ENCODE data around the gene FAM111A. TPM values are rescaled to one million over a fixed set of nuclear protein-coding genes. Genes with fewer than 3 reads are reported as not detected.
"Not testable (repeated sequence)": the region's sequence is repeated elsewhere in the genome, so short reads cannot be mapped to it uniquely, and the experiment has no call there.

Gene FAM111A
- total RNA-seq (2012; rRNA removed) = 26.2 and 34.0 TPM in 2 replicates

- Histone ChIP-seq H3K4me3 (ENCODE audit: low read length) (peak within 1 kb of the TSS; percentile 96), H3K4me2 (ENCODE audit: low read length) (peak within 1 kb of the TSS; percentile 93), H3K4me1 (ENCODE audit: control insufficient read depth, insufficient read depth, low read length) (peaks cover 25% of the 10 kb centered on the region), H3K9ac (ENCODE audit: low read depth, low read length) (peak within 1 kb of the TSS; percentile 96), H3K9me3 (replicated peaks; ENCODE audit: low read length) (no peaks in the 10 kb centered on the region), H3K36me3 (ENCODE audit: insufficient read depth, low read length) (peaks cover 10% of the 10 kb centered on the region), H3K27me3 (ENCODE audit: control insufficient read depth, insufficient read depth, low read length) (no peaks in the 10 kb centered on the region)
Observed at GRCh38 chr11:59142530-59143507, at the start of gene FAM111A. Gene FAM111A (plus strand): TSS chr11:59142856. CDS start chr11:59148873, 6,017 bp downstream.

- H3K4me2 ChIP-seq (ENCODE audit: low read length); H3K9ac ChIP-seq (ENCODE audit: low read depth, low read length); H3K4me3 ChIP-seq (ENCODE audit: low read length); H3K9me3 ChIP-seq (replicated peaks; ENCODE audit: low read length); H3K4me1 ChIP-seq (ENCODE audit: control insufficient read depth, insufficient read depth, low read length); H3K36me3 ChIP-seq (ENCODE audit: insufficient read depth, low read length): not testable (repeated sequence)
- peaks cover 22% of the 10 kb centered on the region for H3K27me3 ChIP-seq (ENCODE audit: control insufficient read depth, insufficient read depth, low read length)
Observed at GRCh38 chr11:59093576-59093975, 49.1 kb upstream of the FAM111A start.

GRCh38 chr11:59095225-59095624, 47.4 kb upstream of the FAM111A start:
- H3K4me1 ChIP-seq (ENCODE audit: control insufficient read depth, insufficient read depth, low read length); H3K4me2 ChIP-seq (ENCODE audit: low read length); H3K9ac ChIP-seq (ENCODE audit: low read depth, low read length); H3K36me3 ChIP-seq (ENCODE audit: insufficient read depth, low read length); H3K9me3 ChIP-seq (replicated peaks; ENCODE audit: low read length); H3K4me3 ChIP-seq (ENCODE audit: low read length): not testable (repeated sequence)
- H3K27me3 ChIP-seq (ENCODE audit: control insufficient read depth, insufficient read depth, low read length) = peaks cover 16% of the 10 kb centered on the region

GRCh38 chr11:59095972-59096575, 46.6 kb upstream of the FAM111A start:
- not testable (repeated sequence) for H3K4me2 ChIP-seq (ENCODE audit: low read length); H3K36me3 ChIP-seq (ENCODE audit: insufficient read depth, low read length); H3K4me1 ChIP-seq (ENCODE audit: control insufficient read depth, insufficient read depth, low read length); H3K9ac ChIP-seq (ENCODE audit: low read depth, low read length); H3K9me3 ChIP-seq (replicated peaks; ENCODE audit: low read length); H3K4me3 ChIP-seq (ENCODE audit: low read length)
- H3K27me3 ChIP-seq (ENCODE audit: control insufficient read depth, insufficient read depth, low read length) = peaks cover 16% of the 10 kb centered on the region

- no peaks in the 10 kb centered on the region for H3K36me3 ChIP-seq (ENCODE audit: insufficient read depth, low read length)
- H3K9ac ChIP-seq (ENCODE audit: low read depth, low read length) = no peak overlapping the region
- H3K4me3 ChIP-seq (ENCODE audit: low read length) = no peak overlapping the region
- peaks cover under 1% of the 10 kb centered on the region for H3K4me1 ChIP-seq (ENCODE audit: control insufficient read depth, insufficient read depth, low read length)
- H3K4me2 ChIP-seq (ENCODE audit: low read length) = no peak overlapping the region
- peaks cover 23% of the 10 kb centered on the region for H3K27me3 ChIP-seq (ENCODE audit: control insufficient read depth, insufficient read depth, low read length)
- no peaks in the 10 kb centered on the region for H3K9me3 ChIP-seq (replicated peaks; ENCODE audit: low read length)
Observed at GRCh38 chr11:59097113-59097708, 45.4 kb upstream of the FAM111A start.

GRCh38 chr11:59097938-59098337, 44.7 kb upstream of the FAM111A start:
- not testable (repeated sequence) for H3K4me2 ChIP-seq (ENCODE audit: low read length); H3K9me3 ChIP-seq (replicated peaks; ENCODE audit: low read length); H3K9ac ChIP-seq (ENCODE audit: low read depth, low read length); H3K4me1 ChIP-seq (ENCODE audit: control insufficient read depth, insufficient read depth, low read length); H3K4me3 ChIP-seq (ENCODE audit: low read length); H3K36me3 ChIP-seq (ENCODE audit: insufficient read depth, low read length)
- peaks cover 18% of the 10 kb centered on the region for H3K27me3 ChIP-seq (ENCODE audit: control insufficient read depth, insufficient read depth, low read length)

- Histone ChIP-seq H3K9me3 (replicated peaks; ENCODE audit: low read length) (no peaks in the 10 kb centered on the region), H3K4me2 (ENCODE audit: low read length) (peak overlapping the region; percentile 85), H3K27me3 (ENCODE audit: control insufficient read depth, insufficient read depth, low read length) (peaks cover 14% of the 10 kb centered on the region), H3K4me3 (ENCODE audit: low read length) (peak overlapping the region; percentile 63), H3K36me3 (ENCODE audit: insufficient read depth, low read length) (no peaks in the 10 kb centered on the region), H3K4me1 (ENCODE audit: control insufficient read depth, insufficient read depth, low read length) (peaks cover 12% of the 10 kb centered on the region), H3K9ac (ENCODE audit: low read depth, low read length) (no peak overlapping the region)
Observed at GRCh38 chr11:59102259-59102765, 40.3 kb upstream of the FAM111A start.

GRCh38 chr11:59106363-59107336, 36.0 kb upstream of the FAM111A start, which contains the start of gene FAM111B:
Gene FAM111B (plus strand): TSS chr11:59107237. CDS start chr11:59109626, 2,389 bp downstream.
- Histone ChIP-seq H3K4me3 (ENCODE audit: low read length) (peak within 1 kb of the TSS; percentile 79), H3K4me2 (ENCODE audit: low read length) (peak within 1 kb of the TSS; percentile 90), H3K4me1 (ENCODE audit: control insufficient read depth, insufficient read depth, low read length) (peaks cover 15% of the 10 kb centered on the region), H3K27me3 (ENCODE audit: control insufficient read depth, insufficient read depth, low read length) (peaks cover 4% of the 10 kb centered on the region), H3K36me3 (ENCODE audit: insufficient read depth, low read length) (no peaks in the 10 kb centered on the region), H3K9me3 (replicated peaks; ENCODE audit: low read length) (no peaks in the 10 kb centered on the region), H3K9ac (ENCODE audit: low read depth, low read length) (peak within 1 kb of the TSS; percentile 68)

GRCh38 chr11:59107721-59108120, 34.9 kb upstream of the FAM111A start:
- Histone ChIP-seq H3K4me3 (ENCODE audit: low read length) (peak overlapping the region; percentile 79), H3K4me2 (ENCODE audit: low read length) (peak overlapping the region; percentile 90), H3K4me1 (ENCODE audit: control insufficient read depth, insufficient read depth, low read length) (peaks cover 12% of the 10 kb centered on the region), H3K9ac (ENCODE audit: low read depth, low read length) (peak overlapping the region; percentile 68)
- H3K36me3 ChIP-seq (ENCODE audit: insufficient read depth, low read length); H3K9me3 ChIP-seq (replicated peaks; ENCODE audit: low read length); H3K27me3 ChIP-seq (ENCODE audit: control insufficient read depth, insufficient read depth, low read length): not testable (repeated sequence)

GRCh38 chr11:59112494-59112893, 30.2 kb upstream of the FAM111A start:
- Histone ChIP-seq H3K4me1 (ENCODE audit: control insufficient read depth, insufficient read depth, low read length) (peaks cover 2% of the 10 kb centered on the region), H3K36me3 (ENCODE audit: insufficient read depth, low read length) (peaks cover 9% of the 10 kb centered on the region), H3K27me3 (ENCODE audit: control insufficient read depth, insufficient read depth, low read length) (no peaks in the 10 kb centered on the region), H3K4me2 (ENCODE audit: low read length) (no peak overlapping the region), H3K9ac (ENCODE audit: low read depth, low read length) (no peak overlapping the region), H3K4me3 (ENCODE audit: low read length) (no peak overlapping the region), H3K9me3 (replicated peaks; ENCODE audit: low read length) (no peaks in the 10 kb centered on the region)

All from skeletal muscle satellite cell (primary cell).